EL (cell line): ENCODE results near the gene ZNF285.
"Not testable (repeated sequence)": the region's sequence is repeated elsewhere in the genome, so short reads cannot be mapped to it uniquely, and the experiment has no call there.

ENCODE experiments used
- DNase-seq: peaks from one replicate; pipeline ENCODE4 v3.0.0-alpha.2; 2016

ZNF285 gene

DNA sequence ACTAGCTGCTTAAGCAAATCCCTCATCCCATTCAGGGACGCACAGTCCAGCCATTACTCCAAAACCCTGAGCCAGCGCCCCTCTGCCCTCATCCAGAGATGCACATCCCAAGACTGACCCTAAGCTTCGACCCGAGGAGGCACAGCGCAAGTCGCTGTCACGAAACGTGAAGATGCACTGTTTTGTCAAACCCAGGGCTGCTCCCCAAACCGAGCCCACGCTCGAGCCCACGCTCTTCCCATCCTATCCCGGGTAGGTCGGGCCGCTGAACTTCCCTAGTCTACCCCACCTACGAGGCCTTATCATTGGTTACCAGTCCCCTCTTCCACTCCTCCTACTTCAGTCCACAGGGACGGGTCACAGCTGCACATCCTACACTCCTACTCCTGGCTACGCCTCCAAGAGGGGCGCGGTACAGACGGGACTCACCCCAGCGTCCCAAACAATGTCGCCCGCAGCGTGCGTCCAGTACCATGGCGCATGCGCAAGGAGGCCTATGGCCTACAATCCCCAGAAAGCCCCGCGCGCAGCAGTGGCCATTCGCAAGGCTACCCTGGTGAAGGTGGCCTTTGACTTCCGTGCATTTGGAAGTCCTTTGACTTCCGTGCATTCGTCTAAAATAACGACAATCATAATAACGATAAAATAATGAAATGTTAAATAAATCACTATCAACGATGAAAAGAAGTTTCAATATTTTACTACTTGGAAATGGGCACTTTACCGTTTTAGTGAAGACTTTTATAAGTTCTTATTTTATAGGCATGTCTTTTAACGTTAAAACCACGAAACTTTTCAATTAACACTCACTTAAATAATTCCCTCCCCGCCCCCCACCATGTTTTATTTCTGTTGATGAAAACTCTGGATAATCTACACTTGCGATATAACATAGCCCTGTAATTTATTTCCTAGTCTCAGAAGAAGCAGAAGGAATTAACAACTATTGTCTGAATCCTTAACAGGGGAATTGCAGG lies at the start of gene ZNF285:
Gene ZNF285 (minus strand): TSS at position 470 of the 977 bp plus-strand sequence. CDS start 4,395 bp downstream, outside the sequence.
- DNase-seq = peak; percentile 98

DNA sequence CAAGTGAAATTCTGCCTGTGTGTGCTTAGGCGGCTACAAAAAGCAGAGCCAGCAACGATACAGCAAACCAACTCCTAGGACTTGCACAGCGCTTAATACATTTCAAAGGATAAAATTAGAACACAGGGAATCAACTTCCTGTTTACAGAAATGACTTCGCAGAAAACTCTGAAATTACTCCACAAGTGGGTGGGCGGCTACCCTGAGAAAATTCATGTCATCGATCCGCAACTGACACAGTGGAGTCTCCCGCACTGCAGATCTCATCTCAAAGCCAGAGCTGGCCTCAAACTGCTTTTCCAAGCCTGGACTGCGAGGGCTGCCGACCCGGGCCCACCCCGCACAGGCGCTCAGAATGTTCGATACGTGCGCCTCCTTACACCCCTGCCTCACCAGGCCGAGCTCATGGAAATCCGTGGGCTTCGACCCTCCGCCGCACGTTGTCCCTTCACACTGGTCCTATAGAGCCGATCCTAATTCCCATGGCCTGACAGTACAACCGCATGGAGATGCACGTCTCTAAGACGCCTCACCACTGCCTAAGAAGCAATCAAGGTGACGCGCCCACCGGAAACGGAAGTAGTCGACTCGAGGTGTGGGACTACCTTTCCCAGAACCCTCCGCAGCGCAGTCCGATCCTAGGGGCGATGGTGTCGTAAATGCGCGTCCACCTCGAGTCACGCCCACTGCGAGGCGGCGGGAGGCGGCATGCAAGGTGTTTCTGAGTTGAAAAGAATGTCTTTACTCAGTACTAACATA lies 46.7 kb upstream of the ZNF285 start, which contains the start of gene ZNF229:
Gene ZNF229 (minus strand): TSS at position 557 of the 759 bp plus-strand sequence. CDS start 5,625 bp downstream, outside the sequence.
- peak; percentile 95 for DNase-seq

DNA sequence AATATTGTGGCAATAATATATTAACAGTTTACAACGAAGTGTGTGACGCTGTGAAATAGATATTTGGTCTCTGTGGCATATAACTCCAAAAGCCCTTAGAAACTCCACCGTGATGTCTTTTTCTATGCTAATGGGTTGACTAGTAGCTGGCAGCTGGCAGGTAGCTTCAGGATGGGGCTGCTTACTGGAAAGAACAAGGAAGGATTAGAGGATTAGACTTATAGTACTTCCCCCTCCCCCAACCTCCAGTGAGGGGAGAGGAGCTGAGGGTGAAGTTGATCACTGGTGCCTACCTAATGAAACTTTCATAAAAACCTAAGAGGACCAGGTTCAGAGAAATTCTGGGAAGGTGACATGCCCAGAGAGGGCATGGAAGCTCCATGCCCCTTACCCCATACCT lies 37.0 kb upstream of the ZNF285 start:
- no peak for DNase-seq

DNA sequence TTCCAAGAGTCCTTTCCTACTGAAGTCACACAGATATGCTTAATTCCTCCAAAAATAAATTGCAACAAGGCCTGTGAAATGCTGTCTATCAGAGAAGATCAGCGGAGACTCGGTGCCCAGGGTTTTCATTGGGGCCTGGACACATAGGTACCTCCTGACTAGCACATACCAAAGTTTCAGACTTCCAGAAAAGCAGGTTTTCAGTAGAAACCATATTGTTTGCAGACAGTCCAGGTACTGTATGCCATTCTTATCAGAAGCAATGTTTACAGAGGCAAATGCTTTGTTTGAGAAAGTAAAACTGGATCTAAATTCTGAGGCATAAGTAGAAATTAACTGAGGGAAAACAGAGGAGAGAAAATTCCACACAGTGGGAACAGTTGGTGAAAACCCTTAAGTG lies 34.0 kb upstream of the ZNF285 start:
- DNase-seq = no peak

DNA sequence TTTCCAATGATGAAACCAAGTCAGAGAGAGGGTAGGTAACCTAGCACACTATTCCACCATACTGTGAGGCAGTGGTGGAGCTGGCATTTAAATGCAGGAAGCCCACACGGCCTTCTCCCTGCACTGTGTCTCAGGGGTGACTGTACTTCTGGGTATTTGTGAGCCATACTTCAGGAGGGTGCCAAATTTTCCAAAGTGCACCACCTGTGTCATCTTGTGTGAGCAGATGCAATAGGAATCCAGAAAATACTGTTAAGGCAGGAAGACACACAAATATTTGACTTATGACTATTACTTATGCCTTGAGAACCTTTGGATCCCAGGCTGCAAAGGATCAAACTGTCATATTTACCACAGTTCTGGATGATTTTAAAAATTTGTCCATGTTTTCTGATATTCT lies 29.5 kb upstream of the ZNF285 start:
- peak; percentile 30 for DNase-seq

DNA sequence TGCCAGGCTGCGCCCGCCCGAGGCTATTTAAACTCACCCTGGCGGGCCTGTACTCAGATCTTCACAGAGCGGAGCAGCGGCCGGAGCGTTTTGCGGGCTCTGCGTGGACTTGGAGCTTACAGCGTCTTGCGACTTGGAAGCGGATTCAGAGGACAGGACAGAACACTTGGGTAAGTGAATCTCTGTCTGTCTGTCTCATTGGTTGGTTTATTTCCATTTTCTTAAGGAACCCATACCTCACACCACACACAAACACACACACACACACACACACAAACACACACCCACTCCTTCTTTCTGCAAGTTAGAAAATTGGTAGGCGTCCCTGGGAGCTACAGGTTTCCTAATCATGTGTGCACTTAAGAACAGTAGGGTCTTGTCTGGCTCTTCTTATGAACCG lies 14.1 kb upstream of the ZNF285 start:
- not testable (repeated sequence) for DNase-seq

DNA sequence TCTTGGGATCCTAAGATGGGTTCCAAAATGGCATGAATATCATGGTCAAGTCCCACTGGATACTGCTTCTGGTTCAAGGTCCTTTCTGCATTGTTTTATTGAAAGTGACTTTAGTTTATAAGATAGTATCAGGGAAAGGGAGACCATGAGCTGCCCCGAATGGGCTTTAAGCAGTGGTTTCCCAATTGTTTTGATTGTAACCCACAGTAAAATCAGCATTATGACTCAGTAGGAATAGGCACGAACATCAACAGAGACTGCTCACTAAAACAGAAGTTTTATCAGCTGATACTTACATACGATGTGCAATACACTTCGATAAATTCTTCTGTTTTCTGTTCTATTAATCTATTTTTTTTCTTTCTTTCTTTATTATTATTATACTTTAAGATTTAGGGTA lies 12.1 kb downstream of the ZNF285 start:
- DNase-seq = peak; percentile 26

DNA sequence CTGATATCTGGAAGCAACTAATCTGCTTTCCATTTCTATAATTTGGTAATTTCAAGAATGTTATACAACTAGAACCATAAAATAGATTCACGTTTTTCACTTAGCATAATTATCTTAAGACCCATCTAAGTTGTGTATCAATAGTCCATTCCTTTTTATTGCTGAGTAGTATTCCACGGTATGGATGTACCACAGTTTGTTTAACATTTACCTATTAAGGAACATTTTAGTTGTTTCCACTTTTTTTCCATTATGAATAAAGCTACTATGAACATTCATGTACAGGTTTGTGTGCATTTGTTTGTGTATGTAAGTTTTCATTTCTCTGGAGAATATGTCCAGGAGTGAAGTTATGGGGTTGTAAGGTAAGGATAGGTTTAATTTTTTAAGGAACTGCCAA lies 26.6 kb downstream of the ZNF285 start:
- no peak for DNase-seq

DNA sequence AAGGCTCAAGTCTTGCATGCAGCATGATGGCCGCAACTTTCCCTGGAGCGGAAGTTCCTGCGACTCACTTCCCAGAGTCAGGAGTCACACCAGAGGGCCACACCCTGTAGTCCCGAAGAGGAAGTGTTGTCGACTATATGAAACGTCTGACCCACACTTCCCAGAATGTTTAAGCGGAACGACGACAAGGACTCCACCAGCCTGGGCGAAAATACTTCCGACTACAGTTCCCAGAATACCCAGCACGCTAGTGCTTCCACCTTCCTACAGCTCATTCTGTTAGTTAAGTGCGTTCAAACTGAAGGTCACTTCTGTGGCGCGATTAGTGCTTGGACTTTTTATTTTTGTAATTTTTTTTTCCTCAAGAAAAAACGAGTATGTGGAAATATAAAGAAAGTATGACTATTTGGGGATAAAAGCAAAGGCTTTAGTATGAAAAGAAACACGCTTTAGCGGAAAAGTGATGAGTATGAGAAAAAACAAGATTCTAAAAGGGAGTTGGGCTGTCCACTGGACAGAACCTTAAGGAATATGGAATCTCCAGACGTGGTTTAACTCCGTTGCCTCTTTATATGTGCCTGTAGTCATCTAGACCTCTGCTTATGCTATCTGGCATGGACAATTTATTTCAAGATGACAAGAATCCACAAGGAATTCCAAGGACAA lies 29.5 kb downstream of the ZNF285 start:
- DNase-seq = no peak

DNA sequence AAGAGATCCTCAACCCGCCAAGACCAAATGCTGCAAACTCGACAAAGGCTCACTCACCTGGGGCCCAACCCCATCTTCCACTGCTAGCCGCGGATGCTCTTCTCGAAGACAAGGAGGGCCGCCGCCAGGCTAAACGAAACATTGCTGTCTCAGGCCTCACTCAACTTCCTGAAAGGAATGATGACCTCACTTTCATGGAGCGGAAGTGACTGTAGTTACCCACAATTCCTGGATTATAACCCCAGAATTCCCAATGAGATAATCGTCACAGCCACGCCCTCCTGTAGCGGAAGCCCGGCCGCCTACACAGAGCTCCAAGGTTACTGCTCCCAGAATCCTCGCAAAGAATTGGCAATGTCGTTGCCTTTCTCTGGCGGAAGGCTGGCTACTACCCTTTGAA lies 34.4 kb downstream of the ZNF285 start:
- peak; percentile 16 for DNase-seq

DNA sequence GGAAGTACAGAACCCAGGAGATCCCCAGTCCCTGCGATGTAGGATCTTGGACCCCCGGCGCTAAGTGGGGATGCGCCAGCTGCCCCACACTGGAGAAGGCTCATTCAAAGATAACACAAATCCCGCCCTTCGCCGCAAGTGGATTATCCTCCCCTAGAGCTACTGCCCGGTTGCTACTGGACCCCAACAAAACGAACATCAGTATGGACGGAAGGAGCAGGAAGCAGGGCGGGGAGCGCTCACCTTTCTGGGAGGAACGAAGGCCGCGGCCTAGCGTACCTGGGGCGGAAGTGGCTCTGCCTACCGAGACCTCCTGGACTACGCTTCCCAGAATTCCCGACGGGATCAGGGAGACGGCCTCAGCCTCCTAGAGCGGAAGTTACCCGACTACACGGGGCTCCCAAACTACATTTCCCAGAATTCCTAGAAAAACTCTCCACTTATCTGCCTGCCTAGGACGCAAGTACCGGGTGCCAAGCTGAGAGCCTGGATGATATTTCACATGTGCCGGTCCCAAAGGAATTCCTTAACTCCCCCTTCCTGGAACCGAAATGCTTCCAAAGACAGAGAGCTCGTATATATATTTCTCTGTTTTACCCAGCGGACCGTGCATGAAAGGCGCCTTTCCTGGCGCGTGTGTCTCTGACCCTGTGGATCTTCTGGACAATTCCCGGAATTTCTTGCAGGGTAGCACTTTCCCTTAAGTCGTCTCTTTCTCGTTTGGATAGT lies 44.9 kb downstream of the ZNF285 start, which contains the start of gene ZNF112:
Gene ZNF112 (minus strand): TSS at position 298 of the 729 bp plus-strand sequence. CDS start 16,141 bp downstream, outside the sequence.
- DNase-seq = peak; percentile 94

DNA sequence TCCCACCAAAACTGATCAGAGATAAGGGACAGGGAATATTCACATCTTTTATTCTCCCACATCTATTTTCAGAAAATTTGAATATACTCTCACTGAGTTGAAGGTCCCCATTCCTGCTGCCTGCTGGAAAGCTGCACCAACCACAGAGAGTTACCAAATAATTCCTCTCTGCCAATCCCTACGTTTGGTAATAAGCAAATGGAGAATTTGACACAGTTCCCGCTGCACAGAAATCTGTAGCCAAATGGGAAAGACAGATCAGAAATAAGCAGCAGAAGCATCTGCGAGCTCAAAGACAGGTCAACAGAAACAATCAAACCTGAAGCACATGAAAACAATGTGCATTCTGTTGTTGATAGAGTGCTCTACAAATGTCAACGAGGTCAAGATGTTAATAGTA lies 54.9 kb downstream of the ZNF285 start:
- no peak for DNase-seq

DNA sequence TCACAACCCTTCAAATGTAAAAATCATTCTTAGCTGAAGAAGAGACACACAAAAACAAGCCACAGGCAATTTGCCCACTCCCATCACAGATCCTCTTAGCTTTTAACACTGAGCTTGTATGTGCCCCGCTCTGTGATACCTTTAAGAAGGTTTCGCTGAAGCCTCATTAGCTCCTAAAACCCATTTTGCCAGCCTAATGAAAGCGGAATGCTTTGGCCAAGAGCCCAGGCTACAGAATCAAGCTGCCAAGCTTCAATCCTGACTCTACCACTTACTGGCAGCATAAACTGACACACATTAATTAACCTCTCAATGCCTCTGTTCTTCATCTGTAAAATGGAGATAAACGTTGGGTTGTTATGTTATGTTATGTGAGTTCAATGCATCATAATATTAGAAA lies 55.4 kb downstream of the ZNF285 start:
- DNase-seq = no peak

DNA sequence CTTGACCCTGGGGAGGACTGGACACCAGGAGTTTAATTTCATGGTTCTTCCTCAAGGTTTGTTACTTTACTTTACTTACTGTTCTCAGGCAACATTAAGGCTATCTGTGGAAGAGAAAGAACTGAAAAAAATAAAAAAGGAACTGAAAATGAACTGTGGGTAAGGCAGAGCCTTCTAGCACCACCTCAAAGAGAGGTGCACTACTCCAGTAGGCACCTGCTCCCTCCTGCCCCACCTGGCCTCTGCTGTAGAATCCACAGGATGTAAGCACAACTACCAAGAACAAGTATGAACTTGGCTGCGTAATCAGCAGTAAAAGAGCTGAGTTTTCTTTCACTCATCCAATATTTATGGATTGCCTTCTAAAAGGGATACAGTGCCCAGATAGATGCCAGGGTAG lies 57.2 kb downstream of the ZNF285 start:
- DNase-seq = no peak

DNA sequence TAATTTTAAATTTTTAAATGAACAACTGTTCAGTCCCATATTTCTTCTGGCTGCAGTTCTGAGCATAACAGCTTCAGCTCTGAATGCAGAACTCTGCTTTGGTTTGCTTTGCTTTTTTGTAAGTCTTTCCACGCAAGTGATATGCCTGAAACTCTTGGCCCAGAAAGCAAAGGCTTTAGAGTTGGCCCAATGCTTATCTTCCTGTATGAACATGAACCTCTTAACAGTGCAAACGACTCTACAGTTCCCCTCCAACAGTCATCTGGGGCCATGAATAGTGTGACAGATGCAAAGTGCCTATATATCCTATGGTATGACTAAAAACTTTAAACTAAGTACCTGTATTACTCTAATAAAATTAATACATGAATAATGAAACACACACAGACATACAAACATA lies 59.6 kb downstream of the ZNF285 start:
- DNase-seq = no peak

DNA sequence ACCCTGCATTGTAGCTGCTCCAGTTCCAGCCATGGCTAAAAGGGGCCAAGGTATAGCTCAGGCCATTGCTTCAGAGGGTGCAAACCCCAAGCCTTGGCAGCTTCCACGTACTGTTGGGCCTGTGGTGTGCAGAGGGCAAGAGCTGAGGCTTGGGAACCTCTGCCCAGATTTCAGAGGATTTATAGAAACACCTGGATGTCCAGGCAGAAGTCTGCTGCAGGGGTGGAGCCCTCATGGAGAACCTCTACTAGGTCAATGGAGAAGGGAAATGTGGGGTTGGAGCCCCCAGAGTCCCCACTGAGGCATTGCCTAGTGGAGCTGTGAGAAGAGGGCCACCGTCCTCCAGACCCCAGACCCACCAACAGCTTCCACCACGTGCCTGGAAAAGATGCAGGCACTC lies 66.8 kb downstream of the ZNF285 start:
- not testable (repeated sequence) for DNase-seq
